ENCODE measurements around the gene GNAT2.

GNAT2 gene

DNA sequence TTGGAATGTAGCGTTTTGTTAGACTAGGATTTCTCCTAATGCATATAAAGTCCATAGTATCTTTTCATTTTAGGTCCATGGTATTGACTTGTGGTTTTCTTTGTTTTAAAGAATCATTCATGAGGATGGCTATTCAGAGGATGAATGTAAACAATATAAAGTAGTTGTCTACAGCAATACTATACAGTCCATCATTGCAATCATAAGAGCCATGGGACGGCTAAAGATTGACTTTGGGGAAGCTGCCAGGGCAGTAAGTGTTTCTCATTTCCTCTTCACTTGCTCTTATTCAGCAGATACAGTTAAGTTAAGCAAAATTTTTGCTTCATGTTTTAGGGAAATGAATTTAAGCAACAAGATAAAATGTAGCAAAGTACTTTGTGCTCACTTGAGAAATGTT, 45.6 kb downstream of the GNAT2 start:
- TF ChIP-seq, protein P1, sequence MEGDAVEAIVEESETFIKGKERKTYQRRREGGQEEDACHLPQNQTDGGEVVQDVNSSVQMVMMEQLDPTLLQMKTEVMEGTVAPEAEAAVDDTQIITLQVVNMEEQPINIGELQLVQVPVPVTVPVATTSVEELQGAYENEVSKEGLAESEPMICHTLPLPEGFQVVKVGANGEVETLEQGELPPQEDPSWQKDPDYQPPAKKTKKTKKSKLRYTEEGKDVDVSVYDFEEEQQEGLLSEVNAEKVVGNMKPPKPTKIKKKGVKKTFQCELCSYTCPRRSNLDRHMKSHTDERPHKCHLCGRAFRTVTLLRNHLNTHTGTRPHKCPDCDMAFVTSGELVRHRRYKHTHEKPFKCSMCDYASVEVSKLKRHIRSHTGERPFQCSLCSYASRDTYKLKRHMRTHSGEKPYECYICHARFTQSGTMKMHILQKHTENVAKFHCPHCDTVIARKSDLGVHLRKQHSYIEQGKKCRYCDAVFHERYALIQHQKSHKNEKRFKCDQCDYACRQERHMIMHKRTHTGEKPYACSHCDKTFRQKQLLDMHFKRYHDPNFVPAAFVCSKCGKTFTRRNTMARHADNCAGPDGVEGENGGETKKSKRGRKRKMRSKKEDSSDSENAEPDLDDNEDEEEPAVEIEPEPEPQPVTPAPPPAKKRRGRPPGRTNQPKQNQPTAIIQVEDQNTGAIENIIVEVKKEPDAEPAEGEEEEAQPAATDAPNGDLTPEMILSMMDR (IDR thresholded peaks at IDR 0.05; ENCODE audit: low read length, missing control alignments) = no peak
- H3K4me3 ChIP-seq (replicated peaks; ENCODE audit: low read depth, low read length) = no peak overlapping the region
- DNase-seq (ENCODE audit: low read depth) = no peak

DNA sequence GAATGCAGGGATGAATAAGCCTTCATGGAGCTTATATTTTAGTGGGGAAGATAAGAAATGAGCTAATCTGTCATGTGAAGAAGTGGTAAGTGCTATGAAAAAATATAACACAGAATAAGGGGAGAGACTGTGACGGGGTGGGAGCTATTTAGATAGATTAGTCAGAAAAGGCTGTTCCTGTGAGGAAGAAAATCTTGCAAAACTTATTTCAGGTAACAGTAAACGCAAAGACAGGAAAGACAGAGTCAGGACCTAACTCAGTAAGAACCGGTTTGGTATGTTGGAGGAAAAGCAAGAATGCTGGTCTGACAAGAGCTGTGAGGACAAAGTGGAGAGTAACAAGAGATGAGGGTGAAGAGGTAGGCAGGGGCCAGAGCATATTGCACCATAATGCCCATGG, 49.0 kb downstream of the GNAT2 start:
- peak; percentile 67 for DNase-seq (ENCODE audit: low read depth)
- H3K4me3 ChIP-seq (replicated peaks; ENCODE audit: low read depth, low read length) = no peak overlapping the region
- TF ChIP-seq, protein P1 (IDR thresholded peaks at IDR 0.05; ENCODE audit: low read length, missing control alignments) = no peak

DNA sequence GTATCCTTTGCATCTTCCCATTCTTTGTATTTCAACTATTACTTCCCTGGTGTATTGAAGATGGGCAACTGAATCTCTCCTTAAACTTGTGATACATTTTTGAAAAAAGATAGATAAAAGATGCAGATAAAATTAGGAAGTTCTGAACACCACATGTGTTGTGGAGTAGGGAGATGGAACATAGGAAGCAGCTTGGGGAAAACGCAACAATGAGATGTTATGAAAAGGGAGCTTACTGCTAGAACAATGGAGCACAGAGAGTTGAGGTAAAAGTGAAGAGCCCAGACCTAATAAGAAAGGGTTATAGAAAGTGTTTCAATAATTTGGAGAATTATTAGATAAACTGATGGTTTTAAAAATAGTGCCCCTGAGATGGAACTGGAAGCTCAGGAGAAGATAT, 50.1 kb downstream of the GNAT2 start:
- no peak for DNase-seq (ENCODE audit: low read depth)
- no peak overlapping the region for H3K4me3 ChIP-seq (replicated peaks; ENCODE audit: low read depth, low read length)
- TF ChIP-seq, protein P1 (IDR thresholded peaks at IDR 0.05; ENCODE audit: low read length, missing control alignments) = no peak

DNA sequence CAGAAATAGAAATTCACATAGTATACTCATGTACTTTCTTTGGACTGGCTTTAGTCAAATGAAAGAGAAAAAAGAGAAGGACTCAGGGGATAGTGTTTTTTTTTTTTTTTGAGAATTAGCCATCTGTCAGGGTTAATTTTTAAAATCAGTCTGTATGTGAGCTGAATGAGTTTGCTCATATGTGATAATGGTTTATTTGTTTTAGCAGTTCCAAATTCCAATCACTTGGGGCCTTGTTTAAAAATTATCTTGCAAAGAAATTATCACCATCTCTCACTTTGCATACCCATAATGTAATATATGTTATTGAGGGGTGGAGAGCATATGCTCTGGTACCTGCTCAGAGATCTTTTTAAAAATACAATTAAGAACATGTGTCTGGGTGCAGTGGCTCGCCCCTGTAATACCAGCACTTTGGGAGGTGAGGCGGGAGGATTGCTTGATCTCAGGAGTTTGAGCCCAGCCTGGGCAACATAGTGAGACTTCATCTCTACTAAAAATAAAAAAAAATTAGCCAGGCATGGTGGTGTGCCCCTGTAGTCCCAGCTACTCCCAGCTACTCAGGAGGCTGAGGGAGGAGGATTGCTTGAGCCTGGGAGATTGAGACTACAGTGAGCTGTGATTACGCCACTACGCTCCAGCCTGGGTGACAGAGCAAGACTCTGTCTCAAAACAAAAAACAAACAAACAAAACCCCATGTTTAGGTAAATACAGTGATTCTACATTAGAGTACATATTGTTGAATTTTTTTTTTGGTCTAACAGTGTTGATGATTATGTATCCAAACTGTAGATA, 51.3 kb downstream of the GNAT2 start:
- TF ChIP-seq, protein P1 (IDR thresholded peaks at IDR 0.05; ENCODE audit: low read length, missing control alignments) = no peak
- H3K4me3 ChIP-seq (replicated peaks; ENCODE audit: low read depth, low read length) = no peak overlapping the region
- DNase-seq (ENCODE audit: low read depth) = no peak

DNA sequence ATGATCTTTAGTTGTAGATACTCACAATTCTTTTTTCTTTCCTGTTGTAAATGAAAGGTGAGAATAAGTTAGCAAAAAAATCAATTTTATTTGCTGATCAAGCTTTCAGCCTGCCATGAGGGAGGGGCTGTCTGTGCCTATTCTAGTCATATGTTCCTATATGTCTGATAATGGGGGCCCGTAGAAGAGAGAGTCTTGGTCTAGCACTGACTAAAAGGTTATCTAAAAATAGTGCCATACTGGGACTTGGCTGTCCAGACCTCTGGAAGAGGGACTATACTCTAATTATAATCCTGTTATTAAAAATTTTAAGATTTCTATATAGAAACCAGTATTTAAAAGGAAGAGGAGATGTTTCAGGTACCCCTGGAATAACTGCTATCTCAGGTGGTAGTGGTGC, 52.4 kb downstream of the GNAT2 start:
- TF ChIP-seq, protein P1 (IDR thresholded peaks at IDR 0.05; ENCODE audit: low read length, missing control alignments) = no peak
- H3K4me3 ChIP-seq (replicated peaks; ENCODE audit: low read depth, low read length) = no peak overlapping the region
- DNase-seq (ENCODE audit: low read depth) = no peak

DNA sequence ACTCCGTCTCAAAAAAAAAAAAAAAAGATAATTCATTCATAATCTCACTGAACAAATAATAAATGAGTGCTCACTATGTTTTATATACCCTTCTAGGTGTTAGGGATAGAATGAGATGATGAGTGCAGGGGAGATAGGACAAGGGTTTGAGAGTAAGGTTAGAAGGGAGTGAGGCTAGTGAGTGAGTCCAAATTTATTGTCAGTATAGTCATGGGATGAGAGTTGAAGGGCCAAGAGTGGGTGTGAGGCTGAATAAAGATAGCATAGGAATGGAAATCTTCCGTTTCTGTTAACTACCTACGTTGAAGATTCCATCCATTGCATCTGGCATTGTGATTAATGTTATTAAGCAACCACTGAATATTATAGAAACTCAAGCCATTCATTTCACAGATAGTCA, 54.2 kb downstream of the GNAT2 start:
- TF ChIP-seq, protein P1 (IDR thresholded peaks at IDR 0.05; ENCODE audit: low read length, missing control alignments) = no peak
- no peak for DNase-seq (ENCODE audit: low read depth)
- no peak overlapping the region for H3K4me3 ChIP-seq (replicated peaks; ENCODE audit: low read depth, low read length)

Measured in fibroblast of pulmonary artery (primary cell).